Lower lobe of right lung (tissue), 2 donors: ENCODE measurements around the gene NOL4L. TPM values are rescaled to one million over a fixed set of nuclear protein-coding genes. Genes with fewer than 3 reads are reported as not detected.

Experiments used
- ATAC-seq, 2 donors: fragments of 200-7000 bp; cut with Tn5 transposase; one replicate each; pipeline ENCODE4 v1.9.1; 2020 to 2022; ENCODE audit warnings: mild to moderate bottlenecking in 2 of 2, moderate library complexity in 2 of 2
- DNase-seq: peaks from one replicate; pipeline ENCODE4 v3.0.0-alpha.2; 2020
- H3K27ac ChIP-seq: fragments of 200-600 bp; one replicate; pipeline ENCODE4 v1.8.0; 2022
- H3K27me3 ChIP-seq: fragments of 200-600 bp; one replicate; pipeline ENCODE4 v1.8.0; 2022; ENCODE audit warnings: low read depth
- H3K36me3 ChIP-seq: fragments of 200-600 bp; one replicate; pipeline ENCODE4 v1.8.0; 2022; ENCODE audit warnings: mild to moderate bottlenecking
- H3K4me1 ChIP-seq: fragments of 200-600 bp; one replicate; pipeline ENCODE4 v1.8.0; 2022
- H3K4me3 ChIP-seq: fragments of 200-600 bp; one replicate; pipeline ENCODE4 v1.8.0; 2022; ENCODE audit warnings: mild to moderate bottlenecking
- H3K9me3 ChIP-seq: fragments of 200-600 bp; one replicate; pipeline ENCODE4 v1.8.0; 2022
- CTCF ChIP-seq: fragments of 200-600 bp; IDR thresholded peaks from one replicate; pipeline ENCODE4 v1.8.0; 2022; ENCODE audit warnings: antibody characterized with exemption, mild to moderate bottlenecking
- intact Hi-C: fragments of 100-400 bp; cut with DNase I; formaldehyde crosslinking; loops from one replicate; pipeline ENCODE4 v1.11.0; 2022
- total RNA-seq: library from RNA; stranded (reverse); fragmentation: NEBNext Ultra II Directional; extraction: Animal tissue kit (Norgen Biotek cat#: 25700); gene quantifications from one replicate; pipeline ENCODE4 v1.2.1, GENCODE V29; 2021
- donor health status: DM: no; HTN: yes; CAD: no; lungs with severe emphysema.

Gene NOL4L
- total RNA-seq, 1 donor from 2014 or later = 14.3 TPM

- Histone ChIP-seq H3K9me3 (no peaks in the 10 kb centered on the region), H3K4me3 (no peak overlapping the region), H3K36me3 (no peaks in the 10 kb centered on the region), H3K27me3 (no peaks in the 10 kb centered on the region), H3K27ac (no peak overlapping the region), H3K4me1 (peaks cover 23% of the 10 kb centered on the region)
- intact Hi-C loops = loop anchor here (10.0 kb wide), 1 partner anchor 128 kb away; no protein-coding TSS in a partner anchor
- DNase-seq (peak; percentile 3), ATAC-seq (no peak)
- no peak for TF ChIP-seq CTCF
Observed at GRCh38 chr20:32526541-32526940, 58.6 kb downstream of the NOL4L start.

GRCh38 chr20:32526125-32526524, 59.0 kb downstream of the NOL4L start:
- peaks cover 26% of the 10 kb centered on the region for H3K4me1 ChIP-seq
- H3K27ac ChIP-seq = no peak overlapping the region
- DNase-seq (peak; percentile 15), ATAC-seq (no peak)
- H3K36me3 ChIP-seq = no peaks in the 10 kb centered on the region
- intact Hi-C loops = loop anchor here (10.0 kb wide), 1 partner anchor 129 kb away; no protein-coding TSS in a partner anchor
- no peak for TF ChIP-seq CTCF
- no peaks in the 10 kb centered on the region for H3K9me3 ChIP-seq
- H3K4me3 ChIP-seq = no peak overlapping the region
- no peaks in the 10 kb centered on the region for H3K27me3 ChIP-seq

GRCh38 chr20:32524829-32525501, 60.2 kb downstream of the NOL4L start:
- no peaks in the 10 kb centered on the region for H3K9me3 ChIP-seq
- no peak for TF ChIP-seq CTCF
- no peak overlapping the region for H3K27ac ChIP-seq
- intact Hi-C loops = loop anchor here (10.0 kb wide), 1 partner anchor 130 kb away; no protein-coding TSS in a partner anchor
- H3K36me3 ChIP-seq = no peaks in the 10 kb centered on the region
- no peaks in the 10 kb centered on the region for H3K27me3 ChIP-seq
- ATAC-seq = peak in 1 of 2 donors; percentile 20
- no peak overlapping the region for H3K4me3 ChIP-seq
- H3K4me1 ChIP-seq = peaks cover 26% of the 10 kb centered on the region
- DNase-seq = peak; percentile 68

GRCh38 chr20:32523613-32524213, 61.4 kb downstream of the NOL4L start:
- peaks cover 26% of the 10 kb centered on the region for H3K4me1 ChIP-seq
- TF ChIP-seq CTCF = no peak
- no peaks in the 10 kb centered on the region for H3K27me3 ChIP-seq
- H3K36me3 ChIP-seq = no peaks in the 10 kb centered on the region
- no peaks in the 10 kb centered on the region for H3K9me3 ChIP-seq
- H3K4me3 ChIP-seq = no peak overlapping the region
- no peak overlapping the region for H3K27ac ChIP-seq
- no peak for ATAC-seq
- intact Hi-C loops = loop anchor here (10.0 kb wide), 1 partner anchor 131 kb away; no protein-coding TSS in a partner anchor
- DNase-seq = peak; percentile 13

- Histone ChIP-seq H3K4me1 (peaks cover 20% of the 10 kb centered on the region), H3K36me3 (no peaks in the 10 kb centered on the region), H3K27ac (no peak overlapping the region), H3K9me3 (no peaks in the 10 kb centered on the region), H3K27me3 (no peaks in the 10 kb centered on the region), H3K4me3 (no peak overlapping the region)
- peak; percentile 4 to 23 for ATAC-seq
- intact Hi-C loops = loop anchor here (10.0 kb wide), 1 partner anchor 132 kb away; no protein-coding TSS in a partner anchor
- DNase-seq = peak; percentile 31
- no peak for TF ChIP-seq CTCF
Observed at GRCh38 chr20:32522776-32523612, 62.1 kb downstream of the NOL4L start.
